HG03139 (cell line): ENCODE results near the gene BCL2.
A peak's percentile ranks its signal among the peaks of the same experiment; 100 is the strongest.

ENCODE experiments used
- ATAC-seq: cut with Tn5 transposase; IDR thresholded peaks from one replicate; pipeline ENCODE4 v1.9.1; 2021; ENCODE audit not compliant: unreplicated experiment

The BCL2 gene

GRCh38 chr18:63128237-63128974, 191.2 kb downstream of the BCL2 start:
- no peak for ATAC-seq

- no peak for ATAC-seq
Observed at GRCh38 chr18:63126134-63127069, 193.2 kb downstream of the BCL2 start.

- no peak for ATAC-seq
Observed at GRCh38 chr18:63120620-63121019, 198.9 kb downstream of the BCL2 start.

DNA sequence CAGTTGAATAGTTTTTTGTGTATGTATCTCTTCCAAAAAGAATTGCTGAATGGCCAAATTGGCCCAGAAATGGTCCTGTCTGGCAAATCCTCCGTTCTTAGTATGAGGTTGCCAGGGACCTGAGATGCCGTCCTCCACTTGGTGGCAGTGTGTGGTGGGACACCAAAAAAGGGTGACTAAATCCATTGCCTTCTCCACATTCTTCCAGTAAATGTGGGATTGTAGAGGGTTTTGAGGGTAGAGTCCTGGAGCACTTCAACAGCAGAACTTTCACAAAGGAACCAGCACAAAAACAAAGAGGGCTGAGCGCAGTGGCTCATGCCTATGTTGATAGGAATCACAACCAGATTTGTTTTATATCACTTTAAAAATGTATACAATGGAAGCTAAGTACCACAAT, 199.9 kb downstream of the BCL2 start:
- ATAC-seq: no peak

GRCh38 chr18:63113899-63114565, 205.5 kb downstream of the BCL2 start:
- ATAC-seq: no peak

GRCh38 chr18:63112706-63113105, 206.9 kb downstream of the BCL2 start:
- ATAC-seq: no peak

- ATAC-seq: peak; percentile 74
Observed at GRCh38 chr18:63111671-63112402, 207.7 kb downstream of the BCL2 start.

- no peak for ATAC-seq
Observed at GRCh38 chr18:63109802-63110201, 209.8 kb downstream of the BCL2 start.

DNA sequence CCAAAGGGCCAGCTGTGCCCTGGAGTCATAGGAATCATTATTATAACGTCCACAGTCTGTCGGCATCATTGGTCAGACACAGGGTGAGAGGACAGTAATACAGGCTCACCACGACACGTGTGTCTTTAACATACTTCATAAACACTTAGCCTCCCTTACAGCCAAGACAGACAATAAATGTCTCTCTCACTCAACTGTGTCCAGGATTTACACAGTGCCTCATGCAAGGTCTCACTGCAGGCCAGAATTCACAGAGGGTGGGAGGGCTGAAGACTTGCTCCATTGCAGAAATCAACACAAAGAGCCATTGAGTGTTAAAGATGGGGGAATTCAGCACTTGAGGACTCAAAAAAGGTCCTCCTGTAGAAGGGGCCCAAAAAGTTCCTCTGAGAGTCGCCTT, 210.5 kb downstream of the BCL2 start:
- ATAC-seq: no peak

GRCh38 chr18:63107931-63108330, 211.6 kb downstream of the BCL2 start:
- no peak for ATAC-seq

DNA sequence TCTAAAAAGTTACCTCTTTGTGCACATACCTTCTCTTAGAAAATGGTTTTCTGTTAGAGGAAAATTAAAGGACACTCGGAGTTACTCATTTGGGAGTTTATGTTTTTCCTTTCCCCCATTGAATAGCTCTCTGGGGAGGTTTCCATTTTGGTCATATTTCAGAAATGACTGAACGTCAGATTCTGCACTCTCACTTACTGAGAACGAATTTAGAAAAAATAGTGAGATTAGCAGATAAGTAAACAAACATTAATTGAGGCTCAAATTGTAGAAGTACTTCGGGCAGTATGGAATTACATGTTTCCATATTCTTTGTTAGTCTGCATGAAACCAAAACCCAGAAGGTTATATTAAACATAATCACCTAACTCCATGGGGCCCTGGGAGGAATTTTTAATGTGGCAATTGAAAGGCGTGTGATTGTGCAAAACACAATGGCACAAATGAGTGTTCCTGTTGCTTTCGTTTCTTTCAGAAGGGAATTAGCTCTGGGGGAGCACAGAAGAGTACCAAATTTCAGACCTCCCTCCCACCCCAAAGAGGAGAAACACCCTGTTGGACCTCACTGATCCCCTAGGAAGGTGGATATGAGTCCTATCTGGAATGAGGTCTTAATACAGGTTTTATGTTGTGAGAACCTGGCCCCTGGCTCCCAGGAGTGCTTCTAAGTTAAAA, 212.3 kb downstream of the BCL2 start:
- ATAC-seq: no peak

- ATAC-seq: peak; percentile 34
Observed at GRCh38 chr18:63106727-63107126, 212.8 kb downstream of the BCL2 start.

DNA sequence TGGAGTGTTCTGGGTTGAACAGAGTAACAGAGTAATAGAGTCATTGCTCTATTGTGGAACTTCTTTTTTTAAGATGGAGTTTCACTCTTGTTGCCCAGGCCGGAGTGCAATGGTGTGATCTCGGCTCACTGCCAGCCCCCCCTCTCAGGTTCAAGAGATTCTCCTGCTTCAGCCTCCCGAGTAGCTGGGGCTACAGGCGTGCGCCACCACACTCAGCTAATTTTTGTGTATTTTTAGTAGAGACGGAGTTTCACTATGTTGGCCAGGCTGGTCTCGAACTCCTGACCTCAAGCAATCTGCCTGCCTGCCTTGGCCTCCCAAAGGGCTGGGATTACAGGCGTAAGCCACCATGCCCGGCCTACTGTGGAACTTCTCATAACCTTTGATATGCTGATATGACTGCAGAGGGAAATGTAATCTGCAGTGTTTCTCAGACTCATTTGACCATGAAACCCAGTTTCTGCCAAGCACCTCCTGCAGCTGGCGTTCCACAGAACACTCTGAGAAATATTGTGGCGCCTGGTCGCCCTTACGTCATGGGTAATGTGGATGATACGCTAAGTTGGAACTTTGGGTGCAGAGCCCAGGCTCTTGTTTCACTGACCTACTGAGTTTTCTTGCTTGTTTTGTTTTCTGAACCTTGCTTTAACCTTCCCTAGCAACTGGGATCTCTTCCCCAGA, 213.8 kb downstream of the BCL2 start:
- peak; percentile 59 for ATAC-seq

DNA sequence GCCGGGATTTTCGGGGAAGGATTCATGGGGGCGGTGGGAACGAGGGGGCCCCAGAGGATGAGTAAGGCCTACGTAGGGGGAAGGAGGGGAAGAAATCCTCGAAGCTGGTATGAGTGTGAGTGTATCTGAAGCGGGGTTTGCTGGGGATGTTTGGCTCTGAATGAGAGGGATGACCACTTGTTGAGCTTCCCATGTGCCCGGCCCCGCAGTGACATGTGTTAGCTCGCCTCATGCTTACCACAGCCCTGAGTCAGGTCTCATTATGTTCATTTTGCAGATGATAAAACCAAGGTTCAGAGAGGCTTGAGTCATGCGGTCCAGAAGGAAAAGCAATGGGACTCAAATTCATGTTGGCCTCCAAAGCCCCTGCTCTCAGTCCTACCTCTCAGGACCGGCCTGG, 214.7 kb downstream of the BCL2 start:
- no peak for ATAC-seq

DNA sequence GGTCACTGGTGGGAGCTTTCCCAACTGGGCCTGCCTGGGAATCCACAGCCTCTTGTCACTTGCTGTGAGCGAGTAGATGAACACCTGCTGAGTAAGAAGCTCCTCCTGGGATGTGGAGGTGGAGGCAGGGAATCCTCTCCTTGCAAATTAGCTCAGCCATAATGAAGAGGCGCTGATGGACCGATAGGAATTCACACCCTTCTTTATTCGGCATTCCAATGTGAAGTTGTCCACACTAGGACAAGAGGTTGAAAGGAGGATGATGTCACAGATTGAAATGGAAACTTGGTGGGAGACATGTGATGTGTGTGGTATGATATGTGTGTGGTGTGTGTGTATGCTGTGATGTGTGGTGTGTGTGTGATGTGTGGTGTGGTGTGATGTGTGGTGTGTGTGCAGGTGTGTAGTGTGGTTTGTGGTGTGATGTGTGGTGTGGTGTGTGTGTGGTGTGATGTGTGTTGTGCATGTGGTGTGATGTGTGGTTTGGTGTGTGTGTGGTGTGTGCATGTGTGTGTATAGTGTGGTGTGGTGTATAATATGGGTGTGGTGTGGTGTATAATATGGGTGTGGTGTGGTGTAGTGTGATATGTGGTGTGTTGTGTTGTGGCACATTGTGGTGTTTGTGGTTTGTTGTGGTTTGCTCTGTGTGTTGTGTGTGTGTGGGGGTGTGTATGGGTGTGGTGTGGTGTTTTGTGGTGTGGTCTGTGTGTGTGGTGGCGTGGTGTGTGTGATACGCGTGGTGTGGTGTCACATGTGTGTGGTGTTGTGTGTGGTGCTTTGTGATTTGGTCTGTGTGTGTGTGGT, 216.4 kb downstream of the BCL2 start:
- ATAC-seq: no peak

DNA sequence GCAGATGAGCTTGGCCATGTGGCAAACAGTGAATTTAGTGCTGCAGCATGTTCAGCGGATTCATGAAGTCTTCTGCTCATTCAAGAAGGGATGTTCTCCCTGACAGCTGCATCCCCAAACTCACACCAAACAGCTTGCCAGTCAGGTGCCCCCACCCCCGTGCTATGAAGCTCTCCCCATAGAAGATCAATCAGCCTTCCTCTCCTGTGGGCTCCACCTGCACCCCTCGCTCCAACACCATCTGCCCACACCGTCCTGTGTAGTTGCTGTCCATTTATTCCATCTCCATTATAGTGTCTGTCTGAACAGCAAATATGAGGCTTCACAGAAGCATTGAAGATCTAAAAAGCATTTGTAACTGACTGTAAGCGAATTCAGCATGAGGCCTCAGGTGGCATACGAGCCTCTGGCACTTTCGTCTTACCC, 218.9 kb downstream of the BCL2 start:
- no peak for ATAC-seq

GRCh38 chr18:63099848-63100629, 219.5 kb downstream of the BCL2 start:
- ATAC-seq: peak; percentile 72
